GM12801 (cell line): Measurements from ENCODE around the gene HIRA.

ENCODE experiments used
- TF ChIP-seq, protein P1 (sequence below): IDR thresholded peaks from one replicate; pipeline ENCODE4 v1.5.1; 2011; ENCODE audit warnings: control low read depth; ENCODE audit not compliant: insufficient read length; ENCODE audit errors: extremely low read depth

The HIRA gene

DNA sequence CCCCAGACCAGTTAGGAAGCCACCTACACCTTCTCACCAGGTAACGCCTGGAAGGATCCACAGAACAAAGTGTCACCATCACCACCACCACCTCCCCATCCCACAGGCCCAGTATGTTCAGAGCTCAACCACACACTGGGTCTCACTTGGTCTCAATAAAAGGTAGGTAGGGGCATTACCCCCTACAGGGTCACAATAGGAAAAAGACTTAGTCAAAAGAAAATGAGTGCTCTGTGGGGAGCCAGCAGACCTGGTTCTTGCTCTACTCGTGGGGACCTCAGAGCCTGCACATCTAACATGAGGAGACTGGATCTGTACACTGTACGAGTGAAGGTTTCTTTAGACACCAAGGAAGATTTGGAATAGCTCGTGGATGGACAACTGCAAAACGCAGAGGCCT is 49.3 kb downstream of the HIRA start:
- TF ChIP-seq, protein P1, sequence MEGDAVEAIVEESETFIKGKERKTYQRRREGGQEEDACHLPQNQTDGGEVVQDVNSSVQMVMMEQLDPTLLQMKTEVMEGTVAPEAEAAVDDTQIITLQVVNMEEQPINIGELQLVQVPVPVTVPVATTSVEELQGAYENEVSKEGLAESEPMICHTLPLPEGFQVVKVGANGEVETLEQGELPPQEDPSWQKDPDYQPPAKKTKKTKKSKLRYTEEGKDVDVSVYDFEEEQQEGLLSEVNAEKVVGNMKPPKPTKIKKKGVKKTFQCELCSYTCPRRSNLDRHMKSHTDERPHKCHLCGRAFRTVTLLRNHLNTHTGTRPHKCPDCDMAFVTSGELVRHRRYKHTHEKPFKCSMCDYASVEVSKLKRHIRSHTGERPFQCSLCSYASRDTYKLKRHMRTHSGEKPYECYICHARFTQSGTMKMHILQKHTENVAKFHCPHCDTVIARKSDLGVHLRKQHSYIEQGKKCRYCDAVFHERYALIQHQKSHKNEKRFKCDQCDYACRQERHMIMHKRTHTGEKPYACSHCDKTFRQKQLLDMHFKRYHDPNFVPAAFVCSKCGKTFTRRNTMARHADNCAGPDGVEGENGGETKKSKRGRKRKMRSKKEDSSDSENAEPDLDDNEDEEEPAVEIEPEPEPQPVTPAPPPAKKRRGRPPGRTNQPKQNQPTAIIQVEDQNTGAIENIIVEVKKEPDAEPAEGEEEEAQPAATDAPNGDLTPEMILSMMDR = no peak

DNA sequence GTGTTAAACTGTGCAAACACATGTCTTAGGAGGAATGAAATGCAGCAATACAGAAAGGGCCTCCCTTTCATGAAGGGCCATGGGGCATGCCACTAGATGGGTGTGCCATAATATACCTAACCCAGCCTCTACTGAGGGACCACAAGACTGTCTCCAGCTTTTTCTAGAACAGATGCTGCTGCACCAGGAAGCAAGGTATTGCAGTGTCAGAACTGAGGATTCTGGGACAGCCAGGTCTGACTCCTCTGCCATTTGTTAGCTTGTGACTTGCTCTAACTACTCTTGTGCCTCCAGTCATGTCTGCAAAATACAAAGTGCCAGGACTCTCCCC is 53.2 kb downstream of the HIRA start:
- TF ChIP-seq, protein P1 = no peak

DNA sequence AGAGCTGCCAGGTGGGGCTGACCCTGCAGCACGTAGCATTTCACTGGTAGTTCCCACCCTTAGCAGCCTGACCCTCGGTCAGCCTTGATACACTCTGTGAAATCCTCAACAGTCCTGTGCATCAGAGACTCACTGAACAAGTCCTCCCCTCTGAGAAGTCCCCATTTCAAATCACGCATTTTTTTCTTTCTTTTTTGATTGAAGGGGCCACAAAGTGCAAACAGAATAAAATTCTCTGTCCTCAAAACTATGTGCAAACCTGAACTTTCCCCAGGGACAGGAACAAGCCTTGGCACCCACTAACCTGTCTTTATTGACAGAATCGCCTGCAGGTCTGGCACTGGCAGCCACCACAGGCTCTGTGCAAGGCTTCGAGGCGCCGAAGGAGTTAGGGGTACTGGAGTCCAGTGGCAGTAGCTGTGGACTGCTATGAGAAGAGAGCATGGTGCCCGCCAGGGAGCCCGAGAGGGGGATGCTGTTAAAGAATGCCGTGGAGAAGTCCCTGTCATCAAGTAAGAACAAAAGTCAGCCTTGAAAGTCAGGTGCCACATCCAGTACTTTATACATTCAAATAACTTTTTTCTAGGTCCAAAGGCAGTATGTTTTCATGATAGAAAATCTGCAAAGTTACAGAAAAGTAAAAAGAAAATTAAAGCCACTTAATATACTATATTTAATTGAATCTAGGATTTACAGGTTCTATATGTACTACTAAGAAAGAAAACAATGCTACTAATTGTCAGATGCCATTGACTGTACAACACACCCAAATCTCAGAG is 53.8 kb downstream of the HIRA start:
- TF ChIP-seq, protein P1 = no peak

DNA sequence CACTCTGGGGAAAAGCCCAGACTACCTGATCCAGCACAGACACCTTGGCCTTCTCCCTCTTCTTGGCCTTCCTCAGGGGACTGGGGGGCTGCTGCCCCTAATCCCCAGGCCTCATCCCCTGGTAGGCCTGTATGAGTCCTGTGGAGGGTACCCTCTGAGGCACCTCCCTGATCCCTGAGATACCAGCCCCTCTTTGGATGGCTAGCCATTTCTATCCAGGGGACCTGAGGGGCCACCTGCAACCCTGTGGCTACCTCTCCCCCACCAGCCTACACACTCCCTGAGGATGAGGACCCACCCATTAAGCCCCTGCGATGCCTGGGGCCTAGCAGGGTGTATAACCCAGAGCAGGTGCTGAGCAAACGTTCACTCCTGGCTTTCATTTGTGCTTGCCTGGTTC is 54.6 kb downstream of the HIRA start:
- TF ChIP-seq, protein P1 = no peak

DNA sequence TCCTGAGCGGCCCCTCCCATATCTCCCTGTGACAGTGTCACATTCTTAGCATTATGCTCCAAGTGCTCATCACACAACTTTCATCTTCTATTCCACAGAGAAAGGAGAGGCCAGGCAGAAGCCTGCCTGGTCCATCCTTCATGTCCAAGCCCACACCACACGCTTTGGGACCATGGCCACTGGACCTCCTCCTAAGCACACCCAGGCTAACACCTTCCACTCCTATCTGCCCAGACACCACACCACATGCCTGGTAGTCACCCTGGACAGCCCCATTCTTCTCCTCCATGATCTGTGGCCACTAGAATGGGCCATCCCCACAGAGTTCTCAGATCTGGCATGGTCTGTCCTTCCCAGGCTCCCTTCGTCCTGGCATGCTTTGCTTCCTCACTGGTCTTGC is 55.3 kb downstream of the HIRA start:
- TF ChIP-seq, protein P1 = no peak

DNA sequence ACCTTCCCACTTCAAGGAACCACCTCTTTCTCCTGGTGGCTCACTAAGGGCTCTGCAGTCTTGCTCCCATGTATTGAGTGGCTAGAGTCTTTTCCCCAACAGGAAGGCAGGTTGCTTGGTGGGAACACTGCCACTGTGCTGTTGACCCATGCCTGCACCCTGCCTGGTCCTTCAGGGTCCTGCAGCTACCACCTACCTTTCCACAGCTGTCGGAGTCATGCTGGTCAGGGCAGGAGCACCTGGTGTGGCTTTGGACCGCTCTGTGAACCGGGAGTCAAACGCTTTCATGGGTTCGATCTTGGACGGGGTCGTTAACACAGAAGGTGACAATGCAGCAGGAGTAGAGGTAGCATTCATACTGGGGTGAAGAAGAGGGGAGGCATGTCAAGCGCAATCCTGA is 56.1 kb downstream of the HIRA start:
- TF ChIP-seq, protein P1 = no peak

DNA sequence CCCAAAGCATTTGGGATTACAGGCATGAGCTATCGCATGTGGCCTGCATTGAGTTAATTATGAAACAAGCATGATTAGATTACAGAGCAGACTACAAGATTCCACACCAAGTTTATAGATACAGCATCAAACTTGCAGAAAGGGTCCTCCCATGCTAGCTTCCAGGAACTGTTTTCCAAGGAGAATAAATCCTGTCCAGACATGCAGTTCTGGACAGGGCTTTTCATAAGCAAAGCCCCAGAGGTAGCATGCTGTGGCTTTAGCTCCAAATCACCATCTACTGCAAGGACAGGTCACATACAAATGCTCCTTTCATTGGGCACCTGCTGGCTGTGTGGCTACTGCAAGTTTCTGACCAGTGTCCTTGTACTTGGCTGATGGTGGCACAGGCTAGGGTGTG is 57.1 kb downstream of the HIRA start:
- TF ChIP-seq, protein P1 = no peak
